H9 (cell line): ENCODE results near the gene AATF. TPM values are rescaled to one million over a fixed set of nuclear protein-coding genes. Genes with fewer than 3 reads are reported as not detected.
A peak's percentile ranks its signal among the peaks of the same experiment; 100 is the strongest.

Source experiments
- DNase-seq: peaks from one replicate; pipeline ENCODE4 v3.0.0-alpha.2; 2017
- H2AFZ ChIP-seq: one replicate; pipeline ENCODE4 v1.6.1; 2013; ENCODE audit warnings: mild to moderate bottlenecking, low read length, control low read depth, moderate library complexity
- H2AK5ac ChIP-seq: 2 replicates; pipeline ENCODE4 v1.6.1; 2013; ENCODE audit warnings: low read length, control low read depth, mixed read lengths; ENCODE audit not compliant: insufficient read length
- H2BK120ac ChIP-seq: one replicate; pipeline ENCODE4 v1.6.1; 2013; ENCODE audit warnings: low read depth, mild to moderate bottlenecking, low read length, control low read depth, inconsistent platforms; ENCODE audit not compliant: poor library complexity, severe bottlenecking
- H2BK12ac ChIP-seq: 2 replicates; pipeline ENCODE4 v1.6.1; 2013; ENCODE audit warnings: low read length, control low read depth, mixed read lengths, low read depth; ENCODE audit not compliant: insufficient read length
- H2BK15ac ChIP-seq: 2 replicates; pipeline ENCODE4 v1.6.1; 2013; ENCODE audit warnings: low read depth, low read length, control low read depth
- H2BK20ac ChIP-seq: one replicate; pipeline ENCODE4 v1.6.1; 2013; ENCODE audit warnings: low read depth, mild to moderate bottlenecking, low read length, control low read depth, inconsistent platforms; ENCODE audit not compliant: poor library complexity, severe bottlenecking
- H2BK5ac ChIP-seq: 2 replicates; pipeline ENCODE4 v1.6.1; 2013; ENCODE audit warnings: low read length, control low read depth, mixed read lengths; ENCODE audit not compliant: insufficient read length
- H3K14ac ChIP-seq: 2 replicates; pipeline ENCODE4 v1.6.1; 2013; ENCODE audit warnings: low read length, control low read depth; ENCODE audit not compliant: insufficient read depth
- H3K18ac ChIP-seq: 2 replicates; pipeline ENCODE4 v1.6.1; 2013; ENCODE audit warnings: low read depth, mild to moderate bottlenecking, mixed read lengths, low read length, control low read depth; ENCODE audit not compliant: insufficient read length
- H3K23ac ChIP-seq: 2 replicates; pipeline ENCODE4 v1.6.1; 2013; ENCODE audit warnings: low read length, control low read depth, mixed read lengths, low read depth; ENCODE audit not compliant: insufficient read length
- H3K23me2 ChIP-seq: 2 replicates; pipeline ENCODE4 v1.6.1; 2013; ENCODE audit warnings: low read depth, mild to moderate bottlenecking, mixed read lengths, low read length, control low read depth; ENCODE audit not compliant: insufficient read length, poor library complexity, severe bottlenecking
- H3K27ac ChIP-seq: 2 replicates; pipeline ENCODE4 v1.5.1; 2013; ENCODE audit warnings: low read length, control low read depth, mixed read lengths, low read depth; ENCODE audit not compliant: insufficient read length
- H3K27me3 ChIP-seq: 2 replicates; pipeline ENCODE4 v1.6.1; 2013; ENCODE audit warnings: low read length, control low read depth, inconsistent platforms; ENCODE audit not compliant: insufficient read depth
- H3K4ac ChIP-seq: 2 replicates; pipeline ENCODE4 v1.6.1; 2013; ENCODE audit warnings: low read depth, mild to moderate bottlenecking, control low read depth, inconsistent platforms, low read length, moderate library complexity
- H3K4me1 ChIP-seq: 2 replicates; pipeline ENCODE4 v1.6.1; 2013; ENCODE audit warnings: low read length, control low read depth, inconsistent platforms; ENCODE audit not compliant: insufficient read depth
- H3K4me2 ChIP-seq: 2 replicates; pipeline ENCODE4 v1.6.1; 2013; ENCODE audit warnings: low read length, control low read depth, mixed read lengths; ENCODE audit not compliant: insufficient read length, insufficient read depth
- H3K56ac ChIP-seq: 2 replicates; pipeline ENCODE4 v1.6.1; 2013; ENCODE audit warnings: low read depth, mild to moderate bottlenecking, mixed read lengths, low read length, control low read depth; ENCODE audit not compliant: insufficient read length
- H3K79me1 ChIP-seq: 2 replicates; pipeline ENCODE4 v1.6.1; 2013; ENCODE audit warnings: low read depth, mild to moderate bottlenecking, moderate library complexity, low read length, control low read depth, inconsistent platforms; ENCODE audit not compliant: insufficient read depth, poor library complexity, severe bottlenecking
- H3K79me2 ChIP-seq: 2 replicates; pipeline ENCODE4 v1.6.1; 2013; ENCODE audit warnings: low read length, control low read depth, inconsistent platforms; ENCODE audit not compliant: insufficient read depth
- H3K9ac ChIP-seq: 2 replicates; pipeline ENCODE4 v1.6.1; 2013; ENCODE audit warnings: low read length, control low read depth, mixed read lengths; ENCODE audit not compliant: insufficient read length; ENCODE audit errors: extremely low read depth
- H3K9me3 ChIP-seq: one replicate; pipeline ENCODE4 v1.6.1; 2013; ENCODE audit warnings: low read depth, low read length, inconsistent platforms; ENCODE audit not compliant: control insufficient read depth
- H3T11ph ChIP-seq: one replicate; pipeline ENCODE4 v1.6.1; 2013; ENCODE audit warnings: mild to moderate bottlenecking, low read length, control low read depth, inconsistent platforms
- H4K20me1 ChIP-seq: one replicate; pipeline ENCODE4 v1.6.1; 2013; ENCODE audit not compliant: control insufficient read depth, insufficient read length, insufficient read depth
- H4K5ac ChIP-seq: 2 replicates; pipeline ENCODE4 v1.6.1; 2013; ENCODE audit warnings: low read depth, mild to moderate bottlenecking, mixed read lengths, low read length, control low read depth; ENCODE audit not compliant: insufficient read length
- H4K8ac ChIP-seq: replicated peaks from 2 replicates; pipeline ENCODE4 v1.6.1; 2013; ENCODE audit warnings: low read length, control low read depth, mixed read lengths, low read depth; ENCODE audit not compliant: insufficient read length
- H4K91ac ChIP-seq: 2 replicates; pipeline ENCODE4 v1.6.1; 2013; ENCODE audit warnings: low read depth, mild to moderate bottlenecking, moderate library complexity, mixed read lengths, low read length, control low read depth; ENCODE audit not compliant: insufficient read length
- H3K27ac Mint-ChIP-seq, 3 experiments: 2 replicates in 2 of 3; 3 replicates in 1 of 3; pipeline ENCODE4 v1.8.0; 2020 to 2021; ENCODE audit warnings: mixed read lengths in 3 of 3, mild to moderate bottlenecking in 1 of 3, moderate library complexity in 1 of 3
- H3K27me3 Mint-ChIP-seq: 2 replicates; pipeline ENCODE4 v1.8.0; 2021; ENCODE audit warnings: low read depth, mild to moderate bottlenecking, moderate library complexity, mixed read lengths
- H3K36me3 Mint-ChIP-seq, 3 experiments: 2 replicates in 2 of 3; 3 replicates in 1 of 3; pipeline ENCODE4 v1.8.0; 2020 to 2021; ENCODE audit warnings: low read depth in 3 of 3, mixed read lengths in 3 of 3; ENCODE audit not compliant: insufficient read depth in 1 of 3
- H3K4me1 Mint-ChIP-seq, 2 experiments: 2 replicates each; pipeline ENCODE4 v1.8.0; 2020; ENCODE audit warnings: mixed read lengths in 2 of 2
- H3K4me3 Mint-ChIP-seq, 2 experiments: 2 replicates in 1 of 2; 3 replicates in 1 of 2; pipeline ENCODE4 v1.8.0; 2020 to 2021; ENCODE audit warnings: mild to moderate bottlenecking in 2 of 2, mixed read lengths in 2 of 2, moderate library complexity in 1 of 2
- H3K9me3 Mint-ChIP-seq, 2 experiments: 2 replicates in 1 of 2; 3 replicates in 1 of 2; pipeline ENCODE4 v1.8.0; 2020; ENCODE audit warnings: mild to moderate bottlenecking in 2 of 2, mixed read lengths in 2 of 2, moderate library complexity in 1 of 2
- WGBS: extraction: QIAGEN DNeasy Blood & Tissue Kit; methylation state at CpG from one replicate; pipeline ENCODE4 v1.1.7; 2013; ENCODE audit warnings: missing lambda C conversion rate, low lambda C conversion rate, mixed read lengths; ENCODE audit not compliant: insufficient read length; ENCODE audit errors: extremely low coverage; 5-methylcytosine and 5-hydroxymethylcytosine counted together
- total RNA-seq: library from RNA; stranded (reverse); gene quantifications from 2 replicates; pipeline ENCODE4 v1.2.1, GENCODE V29; 2021
- TF ChIP-seq, protein P1 (sequence below): fragments of 200-600 bp; sonication (generic); conservative IDR thresholded peaks from 3 replicates; pipeline ENCODE4 v1.8.0; 2021; ENCODE audit warnings: antibody characterized with exemption, mild to moderate bottlenecking

The AATF gene
- total RNA-seq, 1 experiment from 2014 or later: 69.6 TPM

GRCh38 chr17:37068266-37068665 lies 119.5 kb downstream of the AATF start:
- no peaks in the 10 kb centered on the region; the same call in 1 of the 2 replicates for H3K27me3 ChIP-seq
- no peaks in the 10 kb centered on the region for H3K9me3 ChIP-seq
- Mint-ChIP-seq H3K27ac (peak overlapping the region; percentile 30 to 95 (median 95); a peak in 6 of 7 replicates), H3K36me3 (peaks cover 4 to 29% (median 4%) of the 10 kb centered on the region in 3 experiments; a peak in 6 of 7 replicates), H3K27me3 (no peaks in the 10 kb centered on the region; the same call in 1 of the 2 replicates), H3K4me1 (peaks cover 52 to 54% of the 10 kb centered on the region in 2 experiments), H3K9me3 (peaks cover 0 to 5% of the 10 kb centered on the region in 2 experiments; a peak in 2 of 5 replicates), H3K4me3 (no peak overlapping the region)
- peaks cover 3% of the 10 kb centered on the region for H3K23me2 ChIP-seq
- H3K18ac ChIP-seq: no peak overlapping the region
- H2AFZ ChIP-seq: no peak overlapping the region
- no peak overlapping the region for H2BK5ac ChIP-seq
- peaks cover 28% of the 10 kb centered on the region for H3K4me1 ChIP-seq
- no peak overlapping the region for H3K4ac ChIP-seq
- no peak overlapping the region for H3K4me2 ChIP-seq
- H4K20me1 ChIP-seq: no peaks in the 10 kb centered on the region
- no peak overlapping the region for H4K91ac ChIP-seq
- H2BK120ac ChIP-seq: no peak overlapping the region
- H3K9ac ChIP-seq: no peak overlapping the region
- H3K27ac ChIP-seq: no peak overlapping the region
- no peak overlapping the region for H3K23ac ChIP-seq
- TF ChIP-seq, protein P1, sequence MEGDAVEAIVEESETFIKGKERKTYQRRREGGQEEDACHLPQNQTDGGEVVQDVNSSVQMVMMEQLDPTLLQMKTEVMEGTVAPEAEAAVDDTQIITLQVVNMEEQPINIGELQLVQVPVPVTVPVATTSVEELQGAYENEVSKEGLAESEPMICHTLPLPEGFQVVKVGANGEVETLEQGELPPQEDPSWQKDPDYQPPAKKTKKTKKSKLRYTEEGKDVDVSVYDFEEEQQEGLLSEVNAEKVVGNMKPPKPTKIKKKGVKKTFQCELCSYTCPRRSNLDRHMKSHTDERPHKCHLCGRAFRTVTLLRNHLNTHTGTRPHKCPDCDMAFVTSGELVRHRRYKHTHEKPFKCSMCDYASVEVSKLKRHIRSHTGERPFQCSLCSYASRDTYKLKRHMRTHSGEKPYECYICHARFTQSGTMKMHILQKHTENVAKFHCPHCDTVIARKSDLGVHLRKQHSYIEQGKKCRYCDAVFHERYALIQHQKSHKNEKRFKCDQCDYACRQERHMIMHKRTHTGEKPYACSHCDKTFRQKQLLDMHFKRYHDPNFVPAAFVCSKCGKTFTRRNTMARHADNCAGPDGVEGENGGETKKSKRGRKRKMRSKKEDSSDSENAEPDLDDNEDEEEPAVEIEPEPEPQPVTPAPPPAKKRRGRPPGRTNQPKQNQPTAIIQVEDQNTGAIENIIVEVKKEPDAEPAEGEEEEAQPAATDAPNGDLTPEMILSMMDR: no peak
- no peak overlapping the region for H3K14ac ChIP-seq
- no peak overlapping the region for H4K5ac ChIP-seq
- H2BK15ac ChIP-seq: no peak overlapping the region
- H3K56ac ChIP-seq: no peak overlapping the region
- H3K79me1 ChIP-seq: no peaks in the 10 kb centered on the region
- DNase-seq: no peak
- no CpG with 5 or more reads among the region's 10 CpGs for WGBS
- H2BK20ac ChIP-seq: no peak overlapping the region
- no peak overlapping the region for H2AK5ac ChIP-seq
- no peak overlapping the region for H4K8ac ChIP-seq
- H2BK12ac ChIP-seq: no peak overlapping the region
- no peak overlapping the region for H3T11ph ChIP-seq
- H3K79me2 ChIP-seq: no peaks in the 10 kb centered on the region
